Activated CD4-positive, alpha-beta T cell treated with anti-CD3 and anti-CD28 coated beads, Interleukin-2, amount 10 ng/mL, durations not matched to agents 7 days and 5 days (primary cell): ENCODE measurements around the gene ELK4. TPM values are rescaled to one million over a fixed set of nuclear protein-coding genes. Genes with fewer than 3 reads are reported as not detected.

Experiments
- total RNA-seq, 2 experiments: library from RNA; stranded (reverse); gene quantifications; one replicate each; pipeline ENCODE4 v1.2.3, GENCODE V29; 2021

The ELK4 gene
- total RNA-seq, 2 experiments from 2014 or later = 99.4 to 103 TPM

Other genes starting within 250 kb of the ELK4 start
- gene LEMD1, start 210.0 kb downstream of the ELK4 start, total RNA-seq = under 1 TPM; 0.52 to 0.64 TPM
- under 1 TPM; 0.20 to 0.23 TPM for gene BLACAT1, start 176.0 kb downstream of the ELK4 start, total RNA-seq
- gene CDK18, start 127.3 kb downstream of the ELK4 start, total RNA-seq = 1 to 10 TPM; 2.9 to 3.5 TPM
- under 1 TPM in 1 of 2 experiments, not detected in 1; 0.08 TPM for gene SLC45A3, start 48.5 kb upstream of the ELK4 start, total RNA-seq
- 100 to 1,000 TPM; 218 TPM for gene NUCKS1, start 118.2 kb upstream of the ELK4 start, total RNA-seq
- gene RAB29, start 143.5 kb upstream of the ELK4 start, total RNA-seq = 10 to 100 TPM; 51.7 to 54.6 TPM
- gene SLC41A1, start 181.2 kb upstream of the ELK4 start, total RNA-seq = 10 to 100 TPM; 10.8 to 12.2 TPM
- gene PM20D1, start 218.1 kb upstream of the ELK4 start, total RNA-seq = 1 to 10 TPM in 1 of 2 experiments, under 1 TPM in 1; 0.94 to 1.0 TPM